ENCODE data around the gene SPARCL1.
"Not testable (repeated sequence)": the region's sequence is repeated elsewhere in the genome, so short reads cannot be mapped to it uniquely, and the experiment has no call there.

SPARCL1 gene

GRCh38 chr4:87502580-87503238, 26.5 kb downstream of the SPARCL1 start:
- no peak for DNase-seq (ENCODE audit: low spot score)

- no peak for DNase-seq (ENCODE audit: low spot score)
Measured at GRCh38 chr4:87500092-87500462, 29.1 kb downstream of the SPARCL1 start.

GRCh38 chr4:87499403-87500091, 29.6 kb downstream of the SPARCL1 start:
- no peak for DNase-seq (ENCODE audit: low spot score)

GRCh38 chr4:87498446-87498900, 30.7 kb downstream of the SPARCL1 start:
- no peak for DNase-seq (ENCODE audit: low spot score)

GRCh38 chr4:87497578-87497977, 31.6 kb downstream of the SPARCL1 start:
- no peak for DNase-seq (ENCODE audit: low spot score)

GRCh38 chr4:87497159-87497558, 32.0 kb downstream of the SPARCL1 start:
- DNase-seq (ENCODE audit: low spot score): no peak

- DNase-seq (ENCODE audit: low spot score): no peak
Measured at GRCh38 chr4:87493115-87493514, 36.1 kb downstream of the SPARCL1 start.

GRCh38 chr4:87491851-87492250, 37.3 kb downstream of the SPARCL1 start:
- not testable (repeated sequence) for DNase-seq (ENCODE audit: low spot score)

GRCh38 chr4:87491436-87491835, 37.7 kb downstream of the SPARCL1 start:
- no peak for DNase-seq (ENCODE audit: low spot score)

- DNase-seq (ENCODE audit: low spot score): no peak
Measured at GRCh38 chr4:87490664-87491369, 38.4 kb downstream of the SPARCL1 start.

GRCh38 chr4:87489678-87490077, 39.5 kb downstream of the SPARCL1 start:
- no peak for DNase-seq (ENCODE audit: low spot score)

GRCh38 chr4:87488666-87489065, 40.5 kb downstream of the SPARCL1 start:
- not testable (repeated sequence) for DNase-seq (ENCODE audit: low spot score)

- not testable (repeated sequence) for DNase-seq (ENCODE audit: low spot score)
Measured at GRCh38 chr4:87483247-87483646, 45.9 kb downstream of the SPARCL1 start.

- DNase-seq (ENCODE audit: low spot score): no peak
Measured at GRCh38 chr4:87481377-87481776, 47.8 kb downstream of the SPARCL1 start.

GRCh38 chr4:87478732-87479250, 50.4 kb downstream of the SPARCL1 start:
- no peak for DNase-seq (ENCODE audit: low spot score)

GRCh38 chr4:87476934-87477333, 52.2 kb downstream of the SPARCL1 start:
- no peak for DNase-seq (ENCODE audit: low spot score)

- no peak for DNase-seq (ENCODE audit: low spot score)
Measured at GRCh38 chr4:87469390-87469789, 59.8 kb downstream of the SPARCL1 start.

- peak; percentile 28 for DNase-seq (ENCODE audit: low spot score)
Measured at GRCh38 chr4:87465739-87466366, 63.3 kb downstream of the SPARCL1 start.

- DNase-seq (ENCODE audit: low spot score): no peak
Measured at GRCh38 chr4:87462102-87462501, 67.1 kb downstream of the SPARCL1 start.

GRCh38 chr4:87461281-87461700, 67.9 kb downstream of the SPARCL1 start:
- DNase-seq (ENCODE audit: low spot score): no peak

- no peak for DNase-seq (ENCODE audit: low spot score)
Measured at GRCh38 chr4:87458913-87459312, 70.3 kb downstream of the SPARCL1 start.

GRCh38 chr4:87451537-87451936, 77.6 kb downstream of the SPARCL1 start:
- DNase-seq (ENCODE audit: low spot score): no peak

All from CD4-positive, alpha-beta T cell treated with Interleukin-6 at 100 ng/mL for 8 hours (primary cell).